ENCODE data around the gene TMC7.

DNA sequence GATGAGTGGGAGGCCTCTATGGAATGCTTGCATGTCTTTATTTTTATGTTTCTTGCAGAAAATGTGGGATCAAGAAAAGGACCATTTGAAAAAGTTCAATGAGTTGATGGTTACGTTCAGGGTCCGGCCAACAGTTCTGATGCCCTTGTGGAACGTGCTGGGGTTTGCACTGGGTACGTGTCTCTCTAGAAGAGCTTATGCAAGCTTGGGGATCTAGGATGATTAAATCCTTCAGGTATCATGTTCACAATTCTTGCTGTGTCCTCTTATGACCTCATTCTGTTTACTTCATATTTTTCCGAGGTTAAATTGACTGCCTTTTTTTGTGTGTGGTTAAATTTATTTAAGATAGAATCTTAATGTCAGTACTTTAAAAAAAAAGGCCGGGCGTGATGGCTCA lies 90.1 kb downstream of the TMC7 start:
- TF ChIP-seq, protein P1, sequence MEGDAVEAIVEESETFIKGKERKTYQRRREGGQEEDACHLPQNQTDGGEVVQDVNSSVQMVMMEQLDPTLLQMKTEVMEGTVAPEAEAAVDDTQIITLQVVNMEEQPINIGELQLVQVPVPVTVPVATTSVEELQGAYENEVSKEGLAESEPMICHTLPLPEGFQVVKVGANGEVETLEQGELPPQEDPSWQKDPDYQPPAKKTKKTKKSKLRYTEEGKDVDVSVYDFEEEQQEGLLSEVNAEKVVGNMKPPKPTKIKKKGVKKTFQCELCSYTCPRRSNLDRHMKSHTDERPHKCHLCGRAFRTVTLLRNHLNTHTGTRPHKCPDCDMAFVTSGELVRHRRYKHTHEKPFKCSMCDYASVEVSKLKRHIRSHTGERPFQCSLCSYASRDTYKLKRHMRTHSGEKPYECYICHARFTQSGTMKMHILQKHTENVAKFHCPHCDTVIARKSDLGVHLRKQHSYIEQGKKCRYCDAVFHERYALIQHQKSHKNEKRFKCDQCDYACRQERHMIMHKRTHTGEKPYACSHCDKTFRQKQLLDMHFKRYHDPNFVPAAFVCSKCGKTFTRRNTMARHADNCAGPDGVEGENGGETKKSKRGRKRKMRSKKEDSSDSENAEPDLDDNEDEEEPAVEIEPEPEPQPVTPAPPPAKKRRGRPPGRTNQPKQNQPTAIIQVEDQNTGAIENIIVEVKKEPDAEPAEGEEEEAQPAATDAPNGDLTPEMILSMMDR (IDR thresholded peaks at IDR 0.05; ENCODE audit: insufficient read depth, low read length, poor library complexity, severe bottlenecking), result no peak
- no peak for TF ChIP-seq EZH2phosphoT487 (conservative IDR thresholded peaks at IDR 0.05; ENCODE audit: low read length)

All from SU-DHL-6 (cell line).